Endothelial cell of umbilical vein (primary cell): Measurements from ENCODE around the gene TXK. TPM values are rescaled to one million over a fixed set of nuclear protein-coding genes. Genes with fewer than 3 reads are reported as not detected.

Experiments used
- BruUV-seq: library from RNA; stranded (reverse); fragments of 400-500 nt; replicated peaks from 2 replicates; lab custom pipeline; 2021; lab: Mats Ljungman, UMichigan
- CTCF ChIA-PET: fragments of 300-600, 350-600 bp; sonication (Branson Sonifier 250); formaldehyde crosslinking; loops from one replicate; lab custom pipeline; 2021; ENCODE audit warnings: antibody characterized with exemption, inconsistent platforms; lab: Charles Lee
- POLR2A ChIA-PET: fragments of 300-600, 350-600 bp; sonication (Branson Sonifier 250); formaldehyde crosslinking; loops from one replicate; lab custom pipeline; 2021; ENCODE audit warnings: antibody characterized with exemption, inconsistent platforms; lab: Charles Lee
- DNase-seq: peaks from one replicate; pipeline ENCODE4 v3.0.0-alpha.2; 2011; ENCODE audit warnings: low read depth, low spot score
- FAIRE-seq: peaks from 2 replicates; lab custom pipeline; 2011; peaks lifted over from hg19 to GRCh38; lab: Jason Lieb, UNC
- H2AFZ ChIP-seq: 2 replicates; pipeline ENCODE4 v1.6.0; 2012; ENCODE audit warnings: low read depth, low read length, control low read depth, inconsistent platforms
- H3K27ac ChIP-seq: 2 replicates; pipeline ENCODE4 v1.5.1; 2011; ENCODE audit warnings: low read depth, mild to moderate bottlenecking, control low read depth, low read length, moderate library complexity; ENCODE audit not compliant: insufficient read depth
- H3K27me3 ChIP-seq, 2 experiments: 2 replicates each; pipeline versions ENCODE4 v1.6.0 to v1.6.1; 2011; ENCODE audit warnings: low read length in 2 of 2, mixed read lengths in 1 of 2; ENCODE audit not compliant: control insufficient read depth in 2 of 2, insufficient read depth in 2 of 2
- H3K36me3 ChIP-seq, 2 experiments: 2 replicates in 1 of 2; 3 replicates in 1 of 2; pipeline ENCODE4 v1.5.1; 2011; ENCODE audit warnings: low read length in 2 of 2, mild to moderate bottlenecking in 1 of 2, moderate library complexity in 1 of 2; ENCODE audit not compliant: control insufficient read depth in 2 of 2, insufficient read depth in 2 of 2; ENCODE audit errors: extremely low read depth in 1 of 2
- H3K4me1 ChIP-seq: 3 replicates; pipeline ENCODE4 v1.5.1; 2011; ENCODE audit warnings: mild to moderate bottlenecking, low read length; ENCODE audit not compliant: control insufficient read depth, insufficient read depth; ENCODE audit errors: extremely low read depth
- H3K4me2 ChIP-seq: 2 replicates; pipeline ENCODE4 v1.6.1; 2011; ENCODE audit warnings: low read length, control low read depth, mixed read lengths; ENCODE audit not compliant: insufficient read depth
- H3K4me3 ChIP-seq, 3 experiments: fragments of 200-600 bp in 1 of 3; sonication (generic), shearing (Covaris generic) in 1 of 3; replicated peaks in 1 of 3; 2 replicates each; pipeline ENCODE4 v1.5.1; 2011 to 2016; ENCODE audit warnings: control low read depth in 3 of 3, low read length in 3 of 3, mild to moderate bottlenecking in 2 of 3, inconsistent platforms in 1 of 3, low read depth in 1 of 3, moderate library complexity in 1 of 3; ENCODE audit not compliant: insufficient read depth in 1 of 3
- H3K79me2 ChIP-seq: 2 replicates; pipeline ENCODE4 v1.6.0; 2012; ENCODE audit warnings: low read length, inconsistent platforms; ENCODE audit not compliant: control insufficient read depth, insufficient read depth
- H3K9ac ChIP-seq: replicated peaks from 2 replicates; pipeline ENCODE3; 2011; ENCODE audit warnings: low read length, control low read depth; ENCODE audit not compliant: insufficient read depth; ENCODE audit errors: extremely low read depth
- H3K9me1 ChIP-seq: replicated peaks from 3 replicates; pipeline ENCODE4 v1.6.0; 2011; ENCODE audit warnings: mild to moderate bottlenecking, low read length; ENCODE audit not compliant: control insufficient read depth, insufficient read depth; ENCODE audit errors: extremely low read depth
- H3K9me3 ChIP-seq: replicated peaks from 2 replicates; pipeline ENCODE4 v1.5.1; 2012; ENCODE audit warnings: low read length, inconsistent platforms; ENCODE audit not compliant: control insufficient read depth, insufficient read depth
- H4K20me1 ChIP-seq: replicated peaks from 2 replicates; pipeline ENCODE3; 2011; ENCODE audit warnings: mild to moderate bottlenecking, low read length; ENCODE audit not compliant: control insufficient read depth, insufficient read depth; ENCODE audit errors: extremely low read depth
- CTCF ChIP-seq, 2 donors: IDR thresholded peaks; 1 replicate in 1 of 2; 2 replicates in 1 of 2; pipeline ENCODE4 v1.5.1; 2011; ENCODE audit warnings: low read length in 2 of 2, mild to moderate bottlenecking in 2 of 2, moderate library complexity in 2 of 2, control low read depth in 1 of 2, inconsistent platforms in 1 of 2, low read depth in 1 of 2; ENCODE audit not compliant: insufficient read depth in 1 of 2; ENCODE audit errors: extremely low read depth in 1 of 2
- EZH2 ChIP-seq: IDR thresholded peaks from 2 replicates; pipeline ENCODE4 v1.6.1; 2012; ENCODE audit warnings: borderline replicate concordance, low read depth, mild to moderate bottlenecking, moderate library complexity, low read length, inconsistent platforms; ENCODE audit not compliant: severe bottlenecking
- FOS ChIP-seq: IDR thresholded peaks from 2 replicates; pipeline ENCODE4 v1.6.1; 2011; ENCODE audit warnings: mild to moderate bottlenecking, low read length, moderate library complexity, borderline replicate concordance; ENCODE audit not compliant: insufficient read depth
- GATA2 ChIP-seq: IDR thresholded peaks from 2 replicates; pipeline ENCODE4 v1.7.0; 2011; ENCODE audit warnings: low read depth, mild to moderate bottlenecking, moderate library complexity, mixed read lengths, low read length; ENCODE audit not compliant: insufficient read length, insufficient read depth
- JUN ChIP-seq: IDR thresholded peaks from 2 replicates; pipeline ENCODE4 v1.6.1; 2011; ENCODE audit warnings: borderline replicate concordance, low read depth; ENCODE audit not compliant: insufficient read length, insufficient read depth
- MAX ChIP-seq: IDR thresholded peaks from 2 replicates; pipeline ENCODE4 v1.6.1; 2011; ENCODE audit not compliant: insufficient read depth, insufficient read length
- MYC ChIP-seq: IDR thresholded peaks from one replicate; pipeline ENCODE4 v1.6.1; 2011; ENCODE audit warnings: mild to moderate bottlenecking, low read depth, low read length
- POLR2A ChIP-seq: IDR thresholded peaks from 2 replicates; pipeline ENCODE4 v1.6.1; 2012; ENCODE audit warnings: low read depth, mild to moderate bottlenecking, control low read depth, low read length
- POLR2AphosphoS5 ChIP-seq: IDR thresholded peaks from 2 replicates; pipeline ENCODE4 v1.6.1; 2012; ENCODE audit warnings: low read depth, mild to moderate bottlenecking, control low read depth, low read length, moderate library complexity; ENCODE audit not compliant: insufficient read depth
- dilution Hi-C: fragments of 300-500 bp; cut with MboI; formaldehyde crosslinking; loops from one replicate; pipeline ENCODE4 v1.15.0; 2019; ENCODE audit warnings: low sequenced_read_pairs; ENCODE audit not compliant: extremely low pct_ligation_motif_present
- intact Hi-C: fragments of 100-400 bp; cut with micrococcal nuclease; formaldehyde crosslinking; loops from one replicate; pipeline ENCODE4 v1.10.0; 2022
- polyA plus RNA-seq, 4 experiments: library from polyadenylated mRNA; depleted of rRNA in 3 of 4; stranded (reverse) in 3 of 4; unstranded in 1 of 4; fragments of >200 nt; gene quantifications; 2 replicates each; pipeline versions ENCODE4 v1.2.1 to v1.2.3, GENCODE V29; 2011 to 2012; ENCODE audit warnings: missing spikeins in 1 of 4
- total RNA-seq: library from RNA; stranded (reverse); gene quantifications from 2 replicates; pipeline ENCODE4 v1.2.3, GENCODE V29; 2021

The TXK gene
- total and polyA plus RNA-seq, 2 donors (not counting 3 experiments of a cell fraction or from before 2014, with no cell fraction given), result 0.26 to 0.97 TPM

DNA sequence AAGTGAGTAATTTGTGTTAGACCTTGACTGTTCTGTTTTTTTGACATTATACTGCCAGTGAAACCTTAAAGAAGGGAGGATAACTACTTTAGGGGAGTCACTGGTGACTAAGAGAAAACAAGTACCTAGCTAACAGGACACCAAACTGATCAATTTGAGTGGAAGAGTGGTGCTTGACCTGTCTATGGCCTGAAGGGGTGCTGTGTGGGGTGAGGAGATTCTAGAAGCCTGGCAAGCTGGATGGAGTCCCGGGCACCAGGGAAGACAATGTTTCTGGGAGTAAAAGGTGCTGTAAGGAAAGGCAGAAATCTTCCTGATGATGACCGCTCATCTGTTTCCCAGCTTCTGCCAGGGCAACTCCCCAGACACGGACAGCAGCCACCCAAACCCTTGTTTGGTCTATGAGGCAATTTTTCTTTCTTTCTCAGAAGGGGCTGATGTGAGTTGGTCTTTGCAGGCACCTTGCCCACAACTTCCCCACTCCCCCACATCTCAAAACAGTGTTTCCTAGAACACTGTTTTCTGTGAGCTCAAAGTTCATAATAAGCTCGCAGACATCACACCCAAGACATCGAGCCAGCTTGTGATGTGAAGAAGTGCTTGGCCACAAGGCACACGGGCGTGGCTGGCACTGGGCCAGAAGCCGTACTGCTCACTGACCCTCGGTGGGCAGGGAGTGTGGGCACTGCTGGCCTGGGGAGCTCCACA, 4.6 kb downstream of the TXK start:
- intact Hi-C loops (no loop called here), dilution Hi-C loops (no loop called here)
- Histone ChIP-seq H3K27ac (no peak overlapping the region), H2AFZ (peak overlapping the region; percentile 46), H3K36me3 (no peaks in the 10 kb centered on the region), H3K4me1 (peaks cover 19% of the 10 kb centered on the region), H3K4me2 (no peak overlapping the region), H3K79me2 (no peaks in the 10 kb centered on the region), H3K9me1 (no peaks in the 10 kb centered on the region), H3K4me3 (no peak overlapping the region), H3K9ac (no peak overlapping the region), H3K9me3 (no peaks in the 10 kb centered on the region), H3K27me3 (no peaks in the 10 kb centered on the region), H4K20me1 (no peaks in the 10 kb centered on the region)
- ChIA-PET CTCF (interaction anchor here (0.9 to 4.1 kb wide), 3 partner anchors 10 to 31 kb away, joined by 3 to 58 read pairs (median 3); no protein-coding TSS in a partner anchor), POLR2A (no interaction called here)
- FAIRE-seq, result no peak
- no peak for DNase-seq
- BruUV-seq, result no TSS peak
- no peak for TF ChIP-seq GATA2
- no peak for TF ChIP-seq FOS
- TF ChIP-seq POLR2A, result no peak
- no peak for TF ChIP-seq MAX
- TF ChIP-seq EZH2, result no peak
- TF ChIP-seq JUN, result no peak
- TF ChIP-seq MYC, result no peak
- no peak for TF ChIP-seq POLR2AphosphoS5
- no peak for TF ChIP-seq CTCF (IDR thresholded peaks at IDR 0.05; ENCODE audit: extremely low read depth in 1 of 2, insufficient read depth in 1 of 2, low read depth in 1 of 2, low read length in 2 of 2)
